Panc1 (cell line): ENCODE data around the gene BACE2. TPM values are rescaled to one million over a fixed set of nuclear protein-coding genes. Genes with fewer than 3 reads are reported as not detected.

Experiments used
- ATAC-seq: fragments of 200-7000 bp; cut with Tn5 transposase; 2 replicates; pipeline ENCODE4 v1.9.1; 2020; ENCODE audit warnings: mild to moderate bottlenecking, moderate library complexity
- BruUV-seq: library from RNA; stranded (reverse); fragments of 400-500 nt; replicated peaks from 2 replicates; lab custom pipeline; 2021; lab: Mats Ljungman, UMichigan
- CTCF ChIA-PET: fragments of 300-600 bp; sonication (Branson Sonifier 250); formaldehyde crosslinking; loops from one replicate; lab custom pipeline; 2022; ENCODE audit warnings: antibody characterized with exemption; lab: Charles Lee
- POLR2A ChIA-PET: fragments of 300-600 bp; sonication (Branson Sonifier 250); formaldehyde crosslinking; loops from one replicate; lab custom pipeline; 2022; ENCODE audit warnings: antibody characterized with exemption; lab: Charles Lee
- DNase-seq: peaks from one replicate; pipeline ENCODE4 v3.0.0-alpha.2; 2010; ENCODE audit warnings: low read depth, low spot score
- H3K27ac ChIP-seq: 2 replicates; pipeline ENCODE4 v1.5.1; 2011; ENCODE audit warnings: mild to moderate bottlenecking, low read length, inconsistent platforms
- H3K27me3 ChIP-seq: fragments of 200-500 bp; sonication (Bioruptor generic); 2 replicates; pipeline ENCODE4 v1.6.0; 2014; ENCODE audit warnings: low read length, inconsistent platforms; ENCODE audit not compliant: control insufficient read depth, insufficient read depth
- H3K36me3 ChIP-seq: fragments of 200-500 bp; sonication (Bioruptor generic); 2 replicates; pipeline ENCODE4 v1.5.1; 2014; ENCODE audit warnings: inconsistent platforms, mild to moderate bottlenecking, low read length, moderate library complexity; ENCODE audit not compliant: control insufficient read depth, insufficient read depth
- H3K4me1 ChIP-seq: 2 replicates; pipeline ENCODE4 v1.5.1; 2011; ENCODE audit warnings: inconsistent platforms, mild to moderate bottlenecking, low read length, moderate library complexity; ENCODE audit not compliant: control insufficient read depth, insufficient read depth
- H3K4me3 ChIP-seq, 2 experiments: 2 replicates each; pipeline ENCODE4 v1.5.1; 2011 to 2012; ENCODE audit warnings: low read depth in 2 of 2, low read length in 2 of 2, mild to moderate bottlenecking in 2 of 2, inconsistent platforms in 1 of 2, moderate library complexity in 1 of 2
- H3K9me3 ChIP-seq: fragments of 200-500 bp; sonication (Bioruptor generic); 2 replicates; pipeline ENCODE4 v1.5.1; 2014; ENCODE audit warnings: low read depth, mild to moderate bottlenecking, inconsistent platforms, low read length, moderate library complexity; ENCODE audit not compliant: control insufficient read depth, insufficient read depth
- CTCF ChIP-seq: fragments of 450-650 bp; IDR thresholded peaks from 2 replicates; pipeline ENCODE4 v1.5.1; 2017; ENCODE audit warnings: mild to moderate bottlenecking
- POLR2AphosphoS5 ChIP-seq: IDR thresholded peaks from 2 replicates; pipeline ENCODE4 v1.6.1; 2012; ENCODE audit warnings: mild to moderate bottlenecking, low read depth, low read length, moderate library complexity
- REST ChIP-seq, 2 experiments: IDR thresholded peaks; 2 replicates each; pipeline ENCODE4 v1.6.1; 2011 to 2012; ENCODE audit warnings: low read depth in 2 of 2, control low read depth in 1 of 2, low read length in 1 of 2, mild to moderate bottlenecking in 1 of 2, moderate library complexity in 1 of 2; ENCODE audit not compliant: insufficient read depth in 1 of 2
- SIN3A ChIP-seq: IDR thresholded peaks from 2 replicates; pipeline ENCODE4 v1.6.1; 2012; ENCODE audit warnings: low read depth, mild to moderate bottlenecking, low read length, moderate library complexity, borderline replicate concordance; ENCODE audit not compliant: insufficient read depth
- TCF7L2 ChIP-seq: IDR thresholded peaks from 2 replicates; pipeline ENCODE4 v1.6.1; 2011; ENCODE audit warnings: mild to moderate bottlenecking, low read depth, low read length, inconsistent platforms
- in situ Hi-C: cut with HindIII; loops from 2 replicates; pipeline ENCODE4 v1.10.0; 2016; ENCODE audit warnings: low sequenced_read_pairs, low pct_unique_long_range_greater_than_20kb
- intact Hi-C: fragments of 100-400 bp; cut with micrococcal nuclease; formaldehyde crosslinking; loops from one replicate; pipeline ENCODE4 v1.10.0; 2022; ENCODE audit not compliant: unreplicated experiment
- total RNA-seq: library from RNA; stranded (reverse); gene quantifications from one replicate; pipeline ENCODE4 v1.2.1, GENCODE V29; 2021; ENCODE audit not compliant: unreplicated experiment

Gene BACE2
- total RNA-seq, 1 experiment from 2014 or later: 16.3 TPM

- ATAC-seq (no peak), DNase-seq (no peak)
- ChIA-PET CTCF (no interaction called here), POLR2A (no interaction called here)
- no peak overlapping the region for H3K27ac ChIP-seq
- H3K4me3 ChIP-seq: no peak overlapping the region
- intact Hi-C loops: no loop called here
- TF ChIP-seq CTCF: no peak
- TF ChIP-seq REST (IDR thresholded peaks at IDR 0.05; ENCODE audit: insufficient read depth in 1 of 2, low read depth in 2 of 2, low read length in 1 of 2): no peak
- no peak for TF ChIP-seq SIN3A
- TF ChIP-seq TCF7L2: no peak
- TF ChIP-seq POLR2AphosphoS5: no peak
- no peaks in the 10 kb centered on the region for H3K4me1 ChIP-seq
- H3K9me3 ChIP-seq: no peaks in the 10 kb centered on the region
- no peaks in the 10 kb centered on the region for H3K36me3 ChIP-seq
- in situ Hi-C loops: no loop called here
- no peaks in the 10 kb centered on the region; the same call in 1 of the 2 replicates for H3K27me3 ChIP-seq
- no TSS peak for BruUV-seq
Measured at GRCh38 chr21:41139275-41139674, 28.7 kb upstream of the BACE2 start.

- in situ Hi-C loops: no loop called here
Measured at GRCh38 chr21:41139951-41140350, 28.0 kb upstream of the BACE2 start.

GRCh38 chr21:41141031-41141457, 26.9 kb upstream of the BACE2 start:
- in situ Hi-C loops: no loop called here
- intact Hi-C loops: no loop called here
- H3K9me3 ChIP-seq: no peaks in the 10 kb centered on the region
- ChIA-PET CTCF (no interaction called here), POLR2A (no interaction called here)
- no peak overlapping the region for H3K27ac ChIP-seq
- TF ChIP-seq CTCF: no peak
- no peaks in the 10 kb centered on the region for H3K36me3 ChIP-seq
- BruUV-seq: no TSS peak
- DNase-seq: no peak
- H3K4me3 ChIP-seq: no peak overlapping the region
- H3K27me3 ChIP-seq: no peaks in the 10 kb centered on the region; the same call in 1 of the 2 replicates
- no peaks in the 10 kb centered on the region for H3K4me1 ChIP-seq
- peak; percentile 75 for ATAC-seq

More at GRCh38 chr21:41139951-41140350, 28.0 kb upstream of the BACE2 start:
- BruUV-seq: no TSS peak
- H3K36me3 ChIP-seq: no peaks in the 10 kb centered on the region
- H3K27ac ChIP-seq: no peak overlapping the region
- H3K27me3 ChIP-seq: no peaks in the 10 kb centered on the region; the same call in 1 of the 2 replicates
- no peak overlapping the region for H3K4me3 ChIP-seq
- H3K9me3 ChIP-seq: no peaks in the 10 kb centered on the region
- ChIA-PET POLR2A (no interaction called here), CTCF (no interaction called here)
- H3K4me1 ChIP-seq: no peaks in the 10 kb centered on the region
- no peak for TF ChIP-seq SIN3A
- DNase-seq (no peak), ATAC-seq (no peak)
- intact Hi-C loops: no loop called here
